HT1080 (cell line): ENCODE measurements around the gene DST. TPM values are rescaled to one million over a fixed set of nuclear protein-coding genes. Genes with fewer than 3 reads are reported as not detected.
A peak's percentile ranks its signal among the peaks of the same experiment; 100 is the strongest.

ENCODE experiments used
- DNase-seq: peaks from one replicate; pipeline ENCODE4 v3.0.0-alpha.2; 2015; ENCODE audit warnings: low read depth
- total RNA-seq: library from RNA; depleted of rRNA; stranded (reverse); fragments of >200 nt; shearing (Covaris generic); gene quantifications from 2 replicates; pipeline ENCODE4 v1.2.3, GENCODE V29; 2014

Gene DST
- total RNA-seq, 1 experiment from 2014 or later = 98.5 TPM

DNA sequence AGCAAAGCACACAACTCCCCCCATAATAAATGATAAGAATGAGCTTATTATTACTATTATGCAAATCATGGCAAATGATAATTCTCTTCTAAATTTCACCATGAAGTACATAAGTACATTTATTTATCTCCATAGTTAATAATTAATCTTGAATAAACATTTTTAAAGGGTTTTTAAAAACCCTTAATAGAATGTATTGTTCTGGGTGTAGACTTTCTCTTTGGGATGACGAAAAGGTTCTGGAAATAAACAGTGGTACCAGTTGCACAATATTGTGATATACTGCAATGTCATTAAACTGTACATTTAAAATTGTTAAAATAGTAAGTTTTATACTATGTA is 18.0 kb downstream of the DST start:
- DNase-seq = no peak

DNA sequence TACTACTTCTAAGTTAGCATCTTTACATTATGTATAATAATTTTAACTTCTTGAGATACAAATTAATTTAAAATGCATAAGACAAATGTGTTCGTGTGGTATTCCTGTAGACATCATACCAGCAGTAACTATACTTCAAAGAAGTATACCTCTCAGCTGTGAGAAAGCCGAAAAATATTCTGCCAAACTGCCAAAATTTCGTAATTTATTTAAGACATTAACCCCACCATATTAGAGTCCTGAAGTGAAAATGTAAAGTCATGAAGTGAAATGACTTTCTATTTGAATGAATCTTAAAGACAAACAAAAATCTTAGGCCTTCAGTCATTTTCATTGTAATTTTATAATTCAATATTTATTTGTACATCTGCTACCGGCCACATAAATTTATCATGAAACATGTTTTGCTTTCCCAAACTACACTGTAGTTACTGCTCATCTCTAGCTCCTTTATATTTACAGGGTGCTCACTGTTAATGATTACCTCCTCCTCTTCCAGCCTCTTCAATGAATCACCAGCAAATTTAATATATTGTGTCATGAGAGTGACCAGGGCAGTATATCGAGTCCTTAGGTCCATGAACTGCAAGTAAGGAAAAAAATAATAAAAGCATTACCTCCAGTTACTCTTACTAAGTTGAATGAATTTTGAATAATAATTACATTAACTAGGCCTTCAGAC is 18.5 kb downstream of the DST start:
- no peak for DNase-seq

DNA sequence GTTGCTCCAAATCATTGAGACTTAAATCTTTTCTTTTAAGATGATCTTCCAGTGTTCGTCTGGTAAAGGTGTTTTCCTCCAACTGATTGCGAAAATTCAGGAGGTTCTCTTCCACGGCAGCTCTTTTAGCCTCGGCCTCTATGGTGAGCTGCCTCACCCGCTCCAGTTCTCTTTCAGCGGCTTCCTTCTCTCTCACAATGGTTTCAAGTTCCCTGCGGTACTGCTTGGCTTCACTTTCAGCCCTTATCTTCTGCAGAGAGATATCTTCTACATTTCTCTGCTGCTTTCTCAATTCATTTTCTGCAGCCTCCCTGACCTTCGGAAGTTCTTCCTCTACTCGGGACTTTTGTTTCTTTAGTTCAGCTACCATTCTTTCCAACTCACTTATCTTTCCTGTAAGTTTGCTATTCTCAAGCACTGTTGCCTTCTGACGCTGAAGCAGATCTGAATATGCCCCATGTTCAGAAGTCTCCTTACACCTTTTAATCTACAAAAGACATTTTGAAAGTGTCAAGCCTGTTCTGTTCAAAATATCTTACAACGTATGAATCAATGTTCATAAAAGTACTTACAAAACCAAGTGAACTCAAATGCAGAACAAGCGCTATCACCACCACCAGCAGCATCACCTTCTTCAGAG is 22.3 kb downstream of the DST start:
- no peak for DNase-seq

DNA sequence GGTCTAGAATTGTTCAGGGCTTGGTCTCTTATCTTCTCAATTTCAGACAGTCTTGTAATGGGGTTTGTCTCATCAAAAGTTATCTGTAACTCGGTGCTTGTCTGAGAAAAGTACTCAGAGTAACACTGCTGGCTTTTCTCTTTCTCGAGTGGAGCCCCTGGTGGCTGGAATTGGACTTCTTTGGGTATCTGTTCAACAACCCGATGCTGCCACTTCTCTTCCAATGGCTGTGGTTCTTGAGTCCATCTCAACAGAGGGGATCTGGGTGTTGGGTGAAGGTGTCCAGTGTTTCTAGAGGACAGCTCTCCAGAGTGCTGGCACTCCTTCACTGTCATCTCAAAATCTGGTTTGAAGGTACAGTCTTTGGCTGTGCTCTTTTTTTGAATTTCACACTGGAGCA is 24.6 kb downstream of the DST start:
- no peak for DNase-seq

DNA sequence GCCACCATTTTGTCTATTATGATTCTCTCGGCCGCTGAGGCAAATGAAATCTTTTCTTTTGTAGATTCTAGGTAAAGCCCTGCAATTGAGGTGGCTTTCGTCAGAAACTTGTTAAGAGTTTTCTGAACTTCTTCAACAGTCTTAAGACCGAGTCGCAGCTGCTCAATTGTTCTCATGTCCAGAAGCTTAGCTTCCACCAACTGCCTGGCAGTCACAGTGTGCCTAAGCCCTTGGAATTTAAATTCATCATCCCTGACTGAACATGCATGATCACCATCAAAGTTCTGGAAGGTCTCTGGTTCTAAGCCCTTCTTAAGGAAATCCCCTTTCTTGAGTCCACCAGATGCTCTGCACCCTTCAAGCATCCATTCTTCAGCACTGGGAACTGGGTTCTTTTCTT is 25.7 kb downstream of the DST start:
- no peak for DNase-seq

DNA sequence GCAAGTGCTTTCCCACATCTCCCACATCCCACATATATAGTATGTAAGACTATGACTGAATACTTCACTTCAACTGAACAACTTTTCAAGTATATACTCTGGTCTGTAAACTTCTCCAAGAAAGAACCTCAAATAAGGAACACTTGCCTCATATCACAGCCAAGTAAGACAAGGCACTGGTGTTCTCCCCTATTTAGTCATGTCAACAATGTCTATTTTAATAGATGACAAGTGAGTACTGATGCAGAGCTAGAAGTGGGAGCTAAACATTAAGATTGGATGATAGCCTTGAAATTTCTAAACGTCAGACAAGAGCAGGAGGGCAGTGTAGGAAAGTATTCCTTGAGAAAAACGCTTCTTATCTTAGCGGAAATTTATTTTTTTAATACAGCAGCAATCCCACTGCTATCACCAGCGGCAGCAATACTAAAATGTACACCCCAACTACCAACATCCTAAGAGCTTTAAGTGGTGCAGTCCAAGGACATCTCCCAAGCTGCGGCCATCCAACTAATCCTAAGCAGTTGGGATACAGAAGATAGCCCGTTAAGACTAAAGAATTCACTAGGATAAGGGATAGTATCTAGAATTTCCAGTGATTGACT is 29.3 kb downstream of the DST start:
- no peak for DNase-seq

DNA sequence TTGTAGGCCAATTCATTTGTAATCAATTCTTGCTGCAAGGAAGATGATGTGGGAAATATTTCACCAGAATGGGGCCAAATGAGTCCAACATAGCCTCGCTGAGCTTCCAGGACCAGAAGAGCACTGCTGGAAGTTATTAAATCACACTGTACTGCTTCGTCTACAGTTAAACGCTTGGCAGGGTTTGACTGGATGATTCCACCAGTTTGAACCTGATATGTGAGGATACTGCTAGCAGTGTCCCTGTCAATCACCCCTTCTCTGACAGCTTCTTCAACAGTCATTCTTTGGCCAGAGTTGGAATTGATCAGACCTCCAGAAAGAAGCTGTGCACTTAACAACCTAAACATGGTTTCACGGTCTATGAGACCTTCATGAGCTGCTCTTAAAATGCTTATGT is 34.4 kb downstream of the DST start:
- no peak for DNase-seq

DNA sequence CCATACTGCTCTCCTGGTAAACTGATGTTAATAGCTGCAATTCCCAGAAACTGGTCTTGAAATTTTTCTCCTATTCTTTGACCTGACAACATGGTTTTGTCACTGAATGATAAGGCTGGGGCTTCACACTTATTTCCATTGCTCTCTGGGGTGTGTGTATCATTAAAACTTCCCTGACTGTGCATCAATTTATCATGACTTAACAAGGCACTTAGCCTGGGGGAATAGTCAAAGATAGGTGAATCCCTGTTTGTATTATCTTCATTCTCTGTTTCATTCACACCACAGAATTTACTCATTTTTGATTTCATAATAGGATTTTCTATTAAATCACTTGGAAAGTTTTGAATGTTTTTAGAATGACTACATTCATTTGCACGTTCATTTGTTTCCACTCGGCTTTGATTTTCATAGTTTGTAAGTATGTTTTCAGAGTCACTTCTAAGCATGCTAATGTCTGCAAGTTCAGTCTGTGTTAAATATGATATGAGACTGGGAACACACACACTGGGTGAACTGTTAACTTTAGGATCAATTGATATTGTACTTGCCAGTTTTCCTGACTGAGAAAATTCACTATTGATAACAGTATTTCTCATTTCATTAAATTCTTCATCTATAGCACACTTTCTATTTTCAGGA is 35.5 kb downstream of the DST start:
- DNase-seq = no peak

DNA sequence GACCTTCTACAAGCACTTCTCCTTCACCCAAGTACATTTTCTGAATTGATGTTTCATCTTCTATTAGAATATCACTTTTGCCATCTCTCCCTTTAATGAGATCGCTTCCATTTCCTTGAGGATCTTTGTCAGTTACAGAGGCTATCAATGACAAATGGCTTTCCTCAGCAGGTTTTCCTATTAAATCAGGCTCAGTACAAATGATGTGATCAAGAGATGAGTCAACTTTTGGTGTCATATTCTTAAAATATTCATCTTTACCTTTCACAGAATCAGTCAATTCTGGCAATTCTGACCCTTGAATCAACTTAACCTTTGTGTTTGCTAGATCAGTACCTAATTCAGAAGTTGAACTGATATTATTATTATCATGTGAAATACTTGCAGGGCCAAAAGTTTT is 37.3 kb downstream of the DST start:
- no peak for DNase-seq

DNA sequence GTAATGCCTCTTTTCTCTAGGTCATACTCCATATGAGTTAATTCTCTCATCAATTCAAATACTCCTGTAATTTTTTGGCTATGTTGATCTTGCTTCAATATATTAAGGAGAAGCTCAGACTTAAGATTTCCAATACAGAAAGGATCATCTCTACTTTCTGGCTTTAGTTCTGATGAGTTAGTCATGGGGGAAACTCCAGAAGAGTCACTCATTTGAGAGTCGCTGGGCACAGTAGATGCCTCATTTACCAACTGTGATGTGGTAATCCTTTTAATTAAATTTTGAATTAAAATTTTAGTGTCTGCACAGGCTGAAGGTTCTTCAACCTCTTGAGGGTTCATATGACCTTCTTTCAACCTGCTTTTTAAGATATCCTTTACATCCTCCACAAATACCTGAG is 38.5 kb downstream of the DST start:
- DNase-seq = no peak

DNA sequence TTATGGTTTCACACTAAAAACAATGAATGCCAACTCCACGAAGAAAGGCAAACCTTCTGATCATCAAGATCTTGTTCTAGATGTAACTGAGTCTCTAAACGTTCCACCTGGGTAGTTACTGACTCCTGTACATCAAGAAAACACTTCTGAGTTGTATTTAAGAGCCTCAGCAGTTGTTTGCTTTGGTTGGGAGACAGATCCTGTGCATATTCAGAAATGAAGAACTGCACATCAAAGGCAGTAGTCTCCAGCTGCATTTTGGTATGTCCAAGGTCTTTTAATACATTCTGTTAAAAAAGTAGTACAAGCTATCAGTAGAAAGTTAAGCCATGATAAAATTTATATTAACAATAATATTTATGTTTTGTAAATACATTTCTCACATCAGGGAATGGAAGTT is 41.3 kb downstream of the DST start:
- no peak for DNase-seq

DNA sequence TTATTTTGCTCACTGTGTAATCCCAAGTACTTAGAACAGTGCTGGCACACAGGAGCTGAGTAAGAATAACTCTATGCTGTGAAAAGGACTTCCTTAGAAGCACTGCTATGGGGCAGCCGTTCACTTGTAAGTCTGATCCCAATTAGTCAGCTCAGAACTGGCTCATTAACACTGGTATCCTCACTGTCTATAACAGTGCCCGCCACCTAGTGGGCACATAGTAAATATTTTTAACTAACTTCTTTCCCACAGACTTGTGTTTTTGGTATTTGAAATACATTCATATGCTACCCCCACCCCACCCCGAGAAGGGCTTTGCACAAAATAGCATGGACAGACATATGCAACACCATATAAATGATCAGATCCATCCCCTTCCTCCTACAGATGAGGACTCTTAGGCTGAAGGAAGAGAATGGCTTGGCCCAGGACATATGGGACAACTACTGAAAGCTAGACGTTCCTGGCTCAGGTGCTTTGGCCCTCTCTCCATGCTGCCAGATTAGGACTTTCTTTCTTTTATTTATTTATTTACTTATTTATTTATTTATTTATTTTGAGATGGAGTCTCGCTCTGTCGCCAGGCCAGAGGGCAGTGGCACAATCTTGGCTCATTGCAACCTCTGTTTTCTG is 47.1 kb downstream of the DST start:
- DNase-seq = peak; percentile 22

DNA sequence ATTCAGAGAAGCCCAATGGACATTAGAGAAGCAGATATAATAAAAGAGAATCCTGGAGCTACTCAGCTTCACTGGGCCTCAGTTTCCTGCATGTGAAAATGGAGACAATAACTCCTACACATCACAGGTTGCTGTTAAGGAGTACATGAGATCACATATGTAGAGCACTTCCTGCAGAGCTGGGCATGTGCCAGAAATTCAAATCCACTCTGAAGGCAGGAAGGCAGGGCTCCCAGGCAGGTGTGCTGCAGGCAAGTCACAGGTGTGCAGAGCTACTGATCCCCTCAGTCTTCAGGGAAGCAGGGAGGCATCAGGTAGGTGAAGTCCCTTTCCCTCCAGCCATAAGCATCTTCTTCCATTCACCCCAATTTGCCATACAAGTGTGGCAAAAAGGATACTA is 48.0 kb downstream of the DST start:
- DNase-seq = no peak

DNA sequence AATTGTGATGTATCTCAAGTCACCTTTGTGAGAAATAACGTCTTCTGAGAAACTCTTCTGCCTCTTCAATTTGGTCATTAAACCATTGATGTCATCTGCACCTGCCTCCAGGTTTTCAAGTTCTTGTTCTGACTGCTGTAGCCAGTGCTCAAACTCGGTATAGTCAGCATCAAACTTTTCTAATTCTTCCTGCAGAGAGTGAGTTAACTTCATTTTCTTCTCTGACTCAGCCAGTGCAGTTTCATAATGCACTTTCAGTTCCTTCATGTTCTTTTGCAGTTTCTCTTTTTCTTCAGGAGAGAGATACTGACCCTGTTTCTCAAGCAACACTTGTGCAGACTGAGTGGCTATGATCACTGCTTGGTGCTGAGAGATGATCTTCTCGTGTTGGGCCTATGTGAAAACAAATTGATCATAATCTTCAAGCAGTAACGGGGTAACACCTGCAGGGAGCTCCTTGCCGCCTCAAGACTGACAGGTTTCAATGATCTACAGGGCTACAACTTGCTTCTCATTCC is 48.8 kb downstream of the DST start:
- DNase-seq = no peak

DNA sequence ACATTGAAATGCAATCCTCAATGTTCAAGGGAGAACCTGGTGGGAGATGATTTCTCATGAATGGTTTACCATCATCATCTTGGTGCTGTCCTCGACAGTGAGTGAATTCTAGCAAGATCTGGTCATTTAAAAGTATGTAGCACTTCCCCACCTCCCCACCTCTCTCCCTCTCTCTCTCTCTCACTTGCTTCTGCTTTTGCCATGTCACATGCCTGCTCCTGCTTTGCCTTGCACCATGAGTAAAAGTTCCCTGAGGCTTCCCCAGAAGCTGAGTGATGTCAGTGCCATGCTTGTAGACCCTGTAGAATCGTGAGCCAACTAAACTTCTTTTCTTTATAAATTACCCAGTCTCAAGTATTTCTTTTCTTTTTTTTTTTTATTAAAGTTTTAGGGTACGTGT is 60.5 kb downstream of the DST start:
- no peak for DNase-seq

DNA sequence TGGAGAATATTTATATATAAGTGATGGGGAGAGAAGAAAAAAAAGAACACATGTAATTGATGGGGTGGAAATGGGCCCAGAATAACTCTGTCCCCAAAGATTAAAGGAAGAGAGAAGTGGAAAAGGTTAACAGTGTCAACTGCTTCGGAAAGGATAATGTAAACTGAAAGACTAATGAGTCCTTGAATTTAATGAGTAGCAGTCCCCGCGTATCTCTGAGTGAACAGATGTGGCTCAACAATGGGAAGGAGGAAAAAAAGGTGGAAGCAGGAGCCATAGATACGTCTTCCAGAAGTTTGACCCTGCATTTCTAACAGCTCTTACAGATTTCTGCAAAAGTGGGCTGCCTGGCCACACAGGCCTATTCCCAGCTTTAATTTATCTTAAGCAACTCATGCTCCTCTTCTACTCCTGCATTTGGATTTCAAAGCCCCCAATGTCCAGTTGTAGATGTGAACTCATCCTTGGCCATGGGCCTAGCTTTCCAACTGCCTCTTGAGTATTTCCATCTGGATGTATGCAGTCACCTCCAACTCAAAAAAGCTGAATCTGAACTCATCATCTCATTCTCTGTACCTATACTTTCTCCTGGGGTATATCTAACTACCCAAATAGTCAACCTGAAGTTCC is 61.3 kb downstream of the DST start:
- DNase-seq = no peak

DNA sequence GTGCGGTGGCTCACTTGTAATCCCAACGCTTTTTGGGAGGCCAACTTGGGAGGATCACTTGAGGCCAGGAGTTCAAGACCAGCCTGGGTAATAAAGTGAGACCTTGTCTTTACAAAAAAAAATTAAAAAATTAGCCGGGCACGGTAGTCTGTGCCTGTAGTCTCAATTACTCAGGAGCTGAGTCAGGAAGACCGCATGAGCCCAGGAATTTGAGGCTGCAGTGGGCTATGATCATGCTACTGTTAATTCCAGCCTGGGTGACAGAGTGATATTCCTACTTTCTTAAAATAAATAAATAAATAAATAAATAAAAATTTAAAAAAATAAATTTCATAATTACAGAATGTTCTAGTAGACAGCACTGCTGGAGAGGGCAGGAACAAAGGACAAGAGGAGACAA is 62.4 kb downstream of the DST start:
- DNase-seq = no peak

DNA sequence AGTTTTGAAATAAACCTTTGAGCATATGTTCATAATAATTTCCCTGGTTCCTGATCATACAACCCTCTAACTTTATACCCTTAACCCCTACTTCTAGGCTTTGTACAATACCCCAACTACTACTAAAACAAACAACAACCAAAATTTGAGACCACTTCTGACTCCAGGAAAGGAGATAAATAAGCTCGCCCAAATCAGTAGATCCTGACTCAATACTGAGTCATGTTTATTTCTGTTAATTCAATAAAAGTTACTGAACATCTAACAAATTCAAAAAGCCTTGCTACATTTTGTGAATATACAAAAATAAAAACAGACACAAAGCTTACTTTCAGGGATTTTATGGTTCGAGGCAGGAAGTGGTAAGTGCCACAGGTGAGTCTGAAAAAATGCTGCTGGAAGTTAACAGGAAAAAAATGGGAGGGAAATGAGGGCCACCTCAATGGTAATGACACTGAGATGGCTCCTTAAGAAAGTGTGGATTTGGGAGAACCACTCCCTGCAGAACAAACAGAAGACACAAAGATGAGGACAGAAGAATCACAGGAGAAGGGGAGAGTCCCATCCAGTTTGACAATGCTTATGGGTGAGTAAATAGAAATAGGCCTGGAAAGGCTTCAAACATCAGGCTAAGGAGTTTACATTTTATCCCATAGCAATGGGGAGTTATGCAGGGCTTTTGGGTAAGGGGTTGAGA is 63.4 kb downstream of the DST start:
- DNase-seq = no peak

DNA sequence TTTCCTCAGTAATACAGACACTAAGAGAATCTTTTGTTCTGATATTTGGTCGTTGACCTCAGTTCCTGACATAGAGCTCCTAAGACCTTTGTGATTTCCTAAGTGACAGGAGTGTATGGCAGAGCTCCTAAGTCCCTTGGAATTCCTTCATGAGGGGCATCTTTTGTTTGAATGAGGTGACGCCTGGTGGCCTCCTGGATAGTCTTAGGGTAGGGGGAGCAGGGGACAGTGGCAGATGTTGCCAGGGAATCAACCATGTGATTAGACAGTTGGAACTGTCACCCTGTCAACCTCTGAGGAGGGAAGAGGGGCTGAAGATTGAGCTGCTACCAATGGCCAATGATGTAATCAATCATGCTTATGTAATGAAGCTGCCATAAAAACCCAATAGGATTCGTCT is 67.0 kb downstream of the DST start:
- DNase-seq = no peak

DNA sequence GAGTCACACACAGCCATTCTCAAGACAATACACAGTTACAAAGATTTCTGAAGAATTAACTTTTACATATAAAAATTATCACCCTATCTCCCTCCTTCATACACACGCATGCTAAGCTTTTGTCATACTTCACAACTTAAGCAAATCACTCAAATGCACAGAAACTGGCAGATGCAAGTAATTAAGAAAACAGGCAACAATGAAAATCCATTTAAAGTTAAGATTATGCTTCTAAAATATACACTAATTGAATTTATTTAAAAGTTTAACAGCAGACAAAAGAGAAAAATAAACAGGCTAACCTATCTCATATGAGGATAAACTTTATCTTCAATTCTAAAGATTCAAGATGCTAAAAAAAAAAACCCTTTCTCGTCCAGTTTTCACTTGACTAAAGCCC is 68.4 kb downstream of the DST start:
- DNase-seq = no peak

DNA sequence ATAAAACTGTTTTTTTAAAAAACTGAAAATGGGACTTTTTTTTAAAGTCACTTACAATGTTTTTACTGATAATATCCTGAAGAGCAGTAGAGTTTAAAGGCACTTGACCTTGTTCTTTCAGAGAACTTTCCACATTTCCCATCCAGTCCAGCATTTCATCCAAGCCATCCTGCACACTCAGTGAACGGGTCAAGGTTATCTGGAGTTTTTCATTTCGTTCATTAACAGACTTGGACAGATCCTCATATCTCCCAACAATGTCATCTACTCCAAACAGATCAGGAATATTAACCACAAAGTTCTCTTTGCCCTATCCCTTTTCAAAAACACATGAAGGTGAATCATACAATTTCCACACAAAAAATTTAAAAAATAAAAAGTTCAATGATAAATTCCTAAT is 69.1 kb downstream of the DST start:
- DNase-seq = no peak
